NCI-H1417 (cell line): ENCODE data around the gene DNAJC27.

Experiments
- DNase-seq, 3 experiments: peaks; one replicate each; lab custom pipeline; 2025; lab: John Stamatoyannopoulos, UW

DNAJC27 gene

DNA sequence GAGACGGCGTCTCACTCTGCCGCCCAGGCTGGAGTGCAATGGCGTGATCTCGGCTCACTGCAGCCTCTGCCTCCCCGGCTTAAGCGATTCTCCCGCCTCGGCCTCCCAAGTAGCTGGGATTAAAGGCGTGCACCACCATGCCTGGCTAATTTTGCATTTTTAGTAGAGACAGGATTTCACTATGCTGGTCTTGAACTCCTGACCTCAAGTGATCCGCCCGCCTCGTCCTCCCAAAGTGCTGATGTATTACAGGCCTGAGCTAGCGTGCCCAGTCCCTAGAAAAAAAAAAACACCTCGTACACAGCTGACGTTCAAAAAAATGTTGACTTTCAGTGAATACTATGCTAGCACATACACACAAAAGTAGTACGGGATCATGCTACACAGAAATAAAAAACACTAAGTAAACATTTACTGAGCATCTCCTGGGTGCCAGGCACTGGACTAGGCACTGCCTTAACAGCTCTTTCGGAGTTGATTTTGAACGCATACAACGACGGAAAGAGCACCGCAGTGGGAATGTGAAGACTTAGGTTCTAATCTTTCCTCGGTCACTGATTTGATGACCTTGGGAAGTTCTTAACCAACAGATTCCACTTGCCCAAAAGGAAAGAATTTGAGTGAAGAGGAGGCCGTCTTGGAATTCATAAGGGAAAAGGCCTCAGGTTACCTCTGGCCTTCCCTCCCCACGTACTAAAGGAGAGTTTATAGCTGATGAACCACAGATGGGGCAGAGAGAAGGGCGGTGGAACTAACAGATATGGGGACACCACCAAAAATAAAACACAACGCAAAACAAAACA lies 1.1 kb downstream of the DNAJC27 start:
- DNase-seq: no peak

DNA sequence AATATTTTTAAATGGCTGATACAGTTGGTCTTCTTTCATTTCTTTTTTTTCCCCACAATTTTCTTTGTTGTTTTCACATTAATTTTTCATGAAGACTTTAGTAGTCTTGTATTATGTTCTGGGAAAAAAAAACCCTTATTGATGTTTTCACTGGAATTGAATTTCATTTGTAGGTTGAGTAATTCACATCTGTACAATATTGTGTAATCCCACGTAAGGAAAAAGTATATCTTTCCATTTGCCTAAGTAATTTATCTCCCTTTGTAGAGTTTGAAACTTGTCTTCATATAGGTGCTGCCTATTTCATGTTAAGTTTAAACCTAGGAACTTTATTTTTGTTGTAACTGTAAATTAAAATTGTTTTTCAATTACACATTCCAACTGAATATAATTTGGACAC lies 2.0 kb downstream of the DNAJC27 start:
- no peak for DNase-seq

DNA sequence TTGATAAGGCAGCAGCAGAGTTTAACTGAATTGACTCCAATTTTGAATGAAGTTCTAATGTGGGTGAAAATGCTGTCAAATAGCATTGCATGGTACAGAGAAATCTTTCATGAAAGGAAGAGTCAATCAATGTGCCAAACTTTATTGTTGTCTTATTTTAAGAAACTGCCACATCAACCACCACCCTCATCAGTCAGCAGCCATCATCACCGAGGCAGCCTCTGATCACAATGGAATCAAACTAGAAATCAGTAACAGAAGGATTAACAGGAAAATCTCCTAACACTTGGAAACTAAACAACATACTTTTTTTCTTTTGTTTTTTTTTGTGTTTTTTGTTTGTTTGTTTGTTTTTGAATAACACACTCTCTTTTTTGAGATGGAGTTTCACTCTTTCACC lies 9.9 kb downstream of the DNAJC27 start:
- DNase-seq: no peak

DNA sequence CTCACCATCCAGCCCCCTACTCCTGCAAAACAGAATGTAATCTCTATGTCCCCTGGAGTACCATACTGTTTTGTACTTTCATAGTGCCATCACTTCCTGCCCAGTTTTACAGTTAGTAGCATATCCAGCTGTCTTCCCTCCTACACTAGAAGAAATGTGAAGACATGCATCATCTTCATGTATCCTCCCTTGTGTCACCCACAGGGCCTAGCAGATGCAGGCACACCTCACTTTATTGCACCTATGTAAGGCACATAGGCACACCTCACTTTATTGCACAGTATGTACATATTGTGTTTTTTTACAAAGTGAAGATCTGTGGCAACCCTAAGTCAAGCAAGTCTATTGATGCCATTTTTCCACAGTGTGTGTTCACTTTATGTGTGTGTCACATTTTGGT lies 12.0 kb downstream of the DNAJC27 start:
- DNase-seq: no peak

DNA sequence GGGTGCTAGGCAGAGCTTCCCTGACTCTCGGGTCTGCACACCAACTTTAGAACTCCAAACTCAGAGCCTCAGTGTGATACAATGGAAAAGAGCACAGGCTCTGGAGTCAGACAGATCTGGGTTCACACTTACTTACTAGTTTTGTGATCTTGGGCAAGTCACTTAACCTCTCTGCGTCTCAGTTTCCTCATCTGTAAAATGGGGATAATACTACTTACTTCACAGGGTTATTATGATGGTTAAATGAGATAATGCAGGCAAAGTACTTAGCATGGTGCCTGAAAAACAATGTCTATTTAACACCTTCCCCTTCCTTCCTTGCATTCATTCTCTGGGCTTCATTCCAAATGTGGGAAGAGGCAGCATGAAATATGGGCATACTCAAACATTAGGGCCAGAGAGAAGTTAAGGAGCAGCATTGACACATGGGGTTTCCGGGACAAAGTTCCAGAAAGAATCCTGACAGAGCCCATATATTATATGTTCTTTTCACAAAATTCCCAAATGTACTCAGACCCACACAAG lies 13.3 kb downstream of the DNAJC27 start:
- no peak for DNase-seq

DNA sequence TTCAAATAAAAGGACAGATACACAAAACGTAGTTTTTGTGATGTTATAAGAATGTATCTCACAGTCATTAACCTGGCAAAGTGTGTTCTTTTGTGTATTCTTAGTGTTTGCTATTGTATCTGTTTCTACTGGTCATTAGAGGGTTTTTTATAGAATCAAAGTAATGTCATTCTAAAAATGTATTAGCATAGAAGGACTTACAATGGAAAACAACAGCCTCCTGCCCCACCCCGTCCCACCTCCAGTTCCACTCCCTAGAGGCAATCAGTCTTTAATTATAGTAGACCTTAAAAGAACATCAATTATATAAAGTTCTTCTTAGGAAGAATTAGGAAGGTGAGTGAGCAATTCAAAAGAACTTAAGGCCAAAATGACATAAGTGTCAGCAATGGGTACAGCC lies 13.8 kb downstream of the DNAJC27 start:
- DNase-seq: no peak

DNA sequence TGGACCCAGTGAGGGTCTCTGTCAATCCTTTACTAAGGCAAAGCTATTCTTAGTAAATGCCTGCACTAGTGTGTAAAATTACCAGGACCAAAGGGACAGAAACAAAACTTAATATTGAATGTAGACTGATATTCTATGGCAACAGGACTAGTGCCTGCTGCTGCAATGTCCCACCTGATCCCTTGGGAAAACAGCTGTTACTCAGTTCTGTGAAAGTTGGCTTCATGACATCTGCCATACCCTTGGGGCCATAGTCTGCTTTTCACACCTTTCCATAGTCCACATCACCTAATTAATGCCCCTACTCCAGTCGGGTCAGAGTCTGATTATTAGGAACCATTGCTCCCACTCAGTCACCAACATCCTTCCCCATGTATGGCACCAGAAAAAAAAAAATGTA lies 14.5 kb downstream of the DNAJC27 start:
- no peak for DNase-seq

DNA sequence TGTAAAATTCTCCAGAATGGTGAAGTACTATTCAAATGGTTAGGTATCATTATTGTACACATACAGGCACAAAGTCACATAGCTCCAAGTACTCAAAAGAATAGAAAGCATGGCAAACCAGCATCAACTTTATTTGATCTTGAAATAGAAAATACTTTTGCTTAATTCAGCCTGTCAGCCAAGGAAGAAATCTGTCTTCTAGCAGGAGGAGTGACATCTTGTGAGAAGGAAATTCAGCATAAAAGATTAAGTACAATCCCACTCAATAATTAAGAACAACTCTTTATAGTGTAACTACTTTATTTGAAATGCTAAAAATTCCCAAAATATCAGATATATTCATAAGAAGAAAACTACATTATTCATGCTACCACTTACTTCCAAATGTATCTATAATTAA lies 15.8 kb downstream of the DNAJC27 start:
- DNase-seq: no peak

DNA sequence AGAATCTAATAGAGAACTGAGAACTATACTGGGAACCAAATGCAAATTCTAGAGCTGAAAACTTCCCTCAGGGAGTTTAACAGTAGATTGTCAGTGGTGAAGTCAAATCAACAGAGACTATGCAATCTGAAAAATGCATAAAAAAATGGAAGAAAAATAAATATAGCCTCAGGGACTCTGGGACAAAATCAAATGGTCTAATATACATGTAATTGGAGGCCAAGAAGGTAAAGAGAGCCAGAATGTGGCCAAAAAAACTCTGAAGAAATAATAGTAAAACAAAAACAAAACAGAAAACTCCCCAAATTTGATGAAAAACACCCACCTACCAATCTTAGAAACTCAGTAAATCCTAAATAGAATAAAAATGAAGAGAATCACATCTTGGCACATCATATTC lies 16.5 kb downstream of the DNAJC27 start:
- DNase-seq: no peak

DNA sequence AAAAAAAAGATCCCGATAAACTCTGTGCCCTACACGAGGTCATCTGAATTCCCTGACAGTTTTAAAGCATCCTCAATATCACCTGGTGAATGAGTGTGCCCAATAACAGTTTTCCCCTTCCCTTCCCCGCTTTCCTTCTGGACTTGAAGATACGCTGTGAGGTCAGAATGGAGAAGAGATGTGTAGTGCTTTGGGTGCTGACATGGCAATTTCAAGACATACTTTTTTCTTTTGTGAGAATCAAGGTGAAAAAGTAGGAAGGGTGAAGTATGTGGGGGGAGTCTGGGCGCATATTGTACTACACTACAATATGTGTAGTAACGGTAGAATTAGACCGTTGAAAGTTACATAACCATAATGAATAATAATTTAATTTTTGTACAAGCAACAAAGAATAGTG lies 21.7 kb downstream of the DNAJC27 start:
- no peak for DNase-seq

DNA sequence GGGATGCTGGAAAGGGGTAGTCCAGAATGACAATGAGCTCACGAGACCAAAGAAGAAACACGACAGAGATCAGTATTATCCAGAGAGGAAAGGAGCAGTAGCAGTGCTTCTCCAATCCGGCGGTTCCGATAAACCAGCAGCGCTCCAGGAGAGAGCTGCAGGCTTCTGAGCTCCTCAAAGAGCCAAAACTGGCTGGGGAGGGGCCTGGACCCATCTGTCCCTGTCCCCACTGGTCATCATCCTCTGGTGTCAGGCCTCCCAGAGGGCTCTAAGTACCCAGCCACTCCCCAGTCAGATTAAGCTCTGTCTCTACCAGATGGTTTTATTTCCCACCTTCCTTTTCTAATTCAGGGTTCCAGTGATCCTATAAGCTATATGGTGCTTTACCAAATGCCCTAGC lies 23.2 kb downstream of the DNAJC27 start:
- no peak for DNase-seq

DNA sequence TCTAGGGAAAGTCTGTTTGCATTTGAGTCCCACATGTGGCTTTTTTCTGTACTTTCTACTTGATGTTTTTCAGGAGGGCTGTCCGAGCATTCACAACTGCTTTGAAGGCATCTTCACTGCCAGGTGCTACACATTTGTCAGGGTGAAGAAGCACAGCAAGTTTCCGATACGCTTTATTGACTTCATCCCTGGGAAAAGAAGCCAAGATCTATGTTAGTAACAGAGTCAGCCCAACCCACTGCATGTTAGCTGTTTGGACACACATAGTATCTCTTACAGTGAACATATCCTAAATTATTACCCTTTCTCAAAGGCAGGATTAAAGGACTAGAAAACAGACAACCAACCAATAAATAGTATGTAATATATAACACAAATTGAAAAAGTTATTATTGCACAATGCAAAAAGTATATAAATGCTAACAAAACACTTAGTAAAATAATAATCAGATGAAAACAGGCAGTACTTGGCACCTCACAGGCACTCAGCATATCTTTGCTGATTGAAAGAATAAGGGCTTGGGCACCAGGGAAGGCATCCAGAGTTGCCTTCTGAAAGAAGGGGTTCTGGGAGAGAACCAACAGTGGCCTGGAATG lies 24.1 kb downstream of the DNAJC27 start:
- no peak for DNase-seq

DNA sequence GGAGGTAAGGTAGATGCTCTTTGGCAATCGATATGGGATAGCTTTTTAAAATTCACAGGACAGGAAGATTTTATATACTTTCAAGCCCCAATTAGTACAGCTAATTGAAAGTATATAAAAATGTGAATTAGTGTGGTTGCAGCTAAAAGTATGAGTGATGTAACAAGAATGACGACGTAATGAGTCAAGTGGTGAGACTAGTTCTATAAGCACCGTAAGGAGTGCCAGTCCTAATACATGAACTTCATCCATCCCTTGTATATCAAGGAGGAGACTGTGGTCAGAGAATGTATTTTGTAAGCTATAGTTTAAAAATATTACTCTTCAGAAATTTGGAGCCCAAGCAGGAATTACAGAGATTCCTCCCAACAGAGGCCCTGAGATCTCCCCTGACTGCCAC lies 25.8 kb downstream of the DNAJC27 start:
- DNase-seq: no peak

DNA sequence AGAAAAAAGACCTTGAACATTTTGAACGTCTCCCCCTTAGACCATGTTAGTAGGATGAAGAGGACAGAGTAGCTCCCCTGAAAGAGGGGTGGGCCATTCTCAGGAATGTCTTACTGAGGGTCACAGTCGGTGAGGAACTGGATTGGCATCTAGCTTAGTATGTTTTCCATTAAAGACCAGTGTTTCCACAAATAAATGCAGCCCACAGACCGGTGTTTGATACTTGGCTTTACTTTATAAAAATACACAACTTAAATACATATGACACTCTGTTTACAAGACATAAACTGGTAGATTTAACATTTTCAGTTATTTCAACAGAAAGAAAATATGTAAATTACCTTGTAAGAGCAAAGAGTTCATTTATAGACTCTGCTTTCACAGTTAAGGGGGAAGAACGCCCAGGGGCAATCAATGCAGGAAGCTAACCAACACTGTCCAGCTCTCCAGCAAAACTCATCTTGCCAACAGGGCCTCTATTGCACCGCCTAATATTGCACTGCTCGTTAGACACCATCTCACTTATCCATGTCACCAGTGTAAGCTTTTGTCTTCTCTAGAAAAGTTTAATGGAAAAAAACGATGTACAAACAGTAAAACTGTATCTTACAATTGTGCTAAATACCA lies 28.2 kb downstream of the DNAJC27 start:
- DNase-seq: no peak

DNA sequence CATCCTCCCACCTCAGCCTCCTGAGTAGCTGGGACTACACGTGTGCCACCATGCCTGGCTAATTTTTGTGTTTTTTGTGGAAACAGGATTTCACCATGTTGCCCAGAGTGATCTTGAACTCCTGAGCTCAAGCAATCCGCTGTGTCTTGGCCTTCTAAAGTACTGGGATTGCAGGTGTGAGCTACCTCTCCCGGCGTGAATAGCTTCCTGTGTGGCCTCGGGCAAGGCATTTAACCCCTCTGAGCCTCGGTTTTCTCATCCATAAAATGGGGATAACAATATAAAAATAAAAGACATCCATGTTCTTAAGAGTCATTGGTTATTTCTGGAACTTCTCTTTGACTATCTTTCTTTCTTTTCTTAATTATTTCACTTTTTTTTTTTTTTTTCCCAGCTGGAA lies 32.4 kb downstream of the DNAJC27 start:
- DNase-seq: no peak

DNA sequence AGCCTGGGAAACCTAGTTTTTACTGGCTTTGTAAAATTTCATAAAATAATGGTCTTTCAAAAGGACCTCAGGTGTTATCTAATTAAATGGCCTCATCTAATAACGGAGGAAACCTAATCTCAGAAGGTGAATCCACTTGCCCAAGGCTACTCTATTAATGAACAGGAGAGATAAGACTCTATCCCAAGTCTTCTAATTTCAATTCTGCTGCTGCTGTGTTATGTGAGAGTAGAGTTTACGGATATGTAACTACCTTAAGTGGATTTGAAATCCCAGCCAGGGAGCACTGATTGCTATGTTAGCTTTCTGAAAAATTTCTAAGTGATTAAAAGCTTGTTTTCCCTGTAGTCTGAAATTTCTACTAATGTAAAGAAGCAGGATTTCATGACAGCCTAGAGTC lies 34.5 kb downstream of the DNAJC27 start:
- DNase-seq: no peak

DNA sequence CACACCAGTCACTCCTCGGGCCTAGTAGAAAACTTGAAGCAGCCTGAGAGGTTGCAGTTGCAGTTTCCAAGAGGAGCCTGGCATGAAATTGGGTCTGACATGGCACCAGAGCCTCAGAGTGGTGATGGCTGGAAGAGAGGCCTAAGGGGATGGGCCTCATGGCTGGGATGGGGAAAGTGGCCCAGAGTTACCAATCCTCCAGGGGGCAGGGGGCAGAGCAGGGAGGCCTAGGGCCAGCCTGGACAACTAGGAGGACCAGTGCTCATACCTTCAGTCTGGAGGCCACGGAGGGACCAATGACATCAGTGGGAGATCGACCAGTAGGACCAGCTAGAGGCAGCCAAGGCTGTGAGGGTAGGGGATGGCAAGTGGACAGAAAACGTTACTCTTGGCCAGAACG lies 36.6 kb downstream of the DNAJC27 start:
- no peak for DNase-seq

DNA sequence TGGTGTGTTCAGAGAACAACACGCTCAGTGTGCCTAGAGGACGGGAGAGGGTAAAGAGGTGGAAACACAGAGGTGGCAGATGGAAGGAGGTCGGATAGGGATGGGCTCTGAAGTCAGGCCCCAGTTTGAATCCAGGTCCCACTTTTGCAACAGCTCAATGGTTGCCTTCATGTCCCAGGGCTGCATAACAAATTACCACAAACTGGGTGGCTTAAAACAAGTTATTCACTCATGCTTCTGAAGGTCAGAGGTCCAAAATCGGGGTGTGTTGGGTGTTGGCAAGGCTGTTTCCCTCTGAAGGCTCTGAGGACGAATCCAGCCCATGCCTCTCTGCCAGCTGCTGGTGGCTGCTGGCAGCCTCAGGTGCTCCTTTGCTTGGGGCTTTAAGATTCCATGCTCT lies 39.0 kb downstream of the DNAJC27 start:
- no peak for DNase-seq

DNA sequence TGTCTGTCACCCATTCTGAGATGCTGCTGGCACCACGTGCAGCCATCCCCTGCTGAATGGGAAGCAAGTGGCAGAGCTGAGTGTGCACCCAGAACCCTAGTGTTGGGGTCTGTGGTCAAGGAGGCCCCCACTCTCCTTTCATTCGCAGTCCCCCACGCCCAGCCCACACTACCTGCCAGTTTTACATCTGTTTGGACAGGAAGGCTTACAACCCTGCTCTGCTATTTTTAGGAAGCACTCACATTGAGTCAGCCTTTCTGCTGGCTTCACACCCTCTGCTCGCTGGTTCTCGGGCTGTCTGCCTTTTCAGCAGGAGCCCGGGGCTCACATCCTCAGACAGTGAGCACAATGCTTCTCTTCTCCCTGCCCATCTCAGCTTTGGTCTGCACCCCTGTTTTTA lies 41.0 kb downstream of the DNAJC27 start:
- no peak for DNase-seq

DNA sequence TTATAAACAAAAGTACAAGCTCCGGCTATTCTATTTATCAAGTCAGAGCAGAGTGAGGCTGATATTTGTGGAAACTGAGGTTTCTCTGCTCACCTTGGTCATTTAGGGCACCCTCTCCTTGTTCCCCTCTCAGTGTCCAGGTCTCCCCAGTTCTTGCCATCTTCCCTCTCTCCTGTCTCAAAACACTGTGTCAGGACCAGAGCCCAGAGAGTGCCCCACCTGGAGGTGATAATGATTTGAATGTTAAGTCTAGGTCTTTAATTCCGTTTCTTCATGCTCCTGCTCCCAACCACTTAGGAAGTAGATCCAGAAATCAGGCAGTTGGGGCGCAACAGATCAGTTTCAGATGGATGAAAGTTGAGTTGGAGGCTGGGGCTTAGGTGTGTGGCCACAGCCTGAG lies 42.5 kb downstream of the DNAJC27 start:
- no peak for DNase-seq

DNA sequence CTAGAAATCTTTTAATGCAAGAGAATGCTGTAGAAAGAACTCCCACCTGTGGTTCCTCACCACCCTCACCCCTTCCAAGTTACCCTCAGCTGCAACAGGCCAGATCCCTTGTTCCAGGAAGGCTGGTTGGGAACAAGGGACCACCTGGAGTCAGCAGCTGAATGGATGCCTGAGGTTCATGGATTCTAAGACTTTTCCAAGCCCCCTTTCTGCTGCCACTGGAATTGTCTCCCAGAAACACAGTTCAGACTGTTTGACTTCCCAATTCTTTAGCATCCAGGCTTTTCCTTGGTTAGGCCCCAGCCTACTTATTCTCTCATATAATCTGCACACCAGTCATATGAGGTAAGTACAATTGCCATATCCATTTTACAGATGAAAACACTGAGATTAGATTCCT lies 43.7 kb downstream of the DNAJC27 start:
- no peak for DNase-seq

DNA sequence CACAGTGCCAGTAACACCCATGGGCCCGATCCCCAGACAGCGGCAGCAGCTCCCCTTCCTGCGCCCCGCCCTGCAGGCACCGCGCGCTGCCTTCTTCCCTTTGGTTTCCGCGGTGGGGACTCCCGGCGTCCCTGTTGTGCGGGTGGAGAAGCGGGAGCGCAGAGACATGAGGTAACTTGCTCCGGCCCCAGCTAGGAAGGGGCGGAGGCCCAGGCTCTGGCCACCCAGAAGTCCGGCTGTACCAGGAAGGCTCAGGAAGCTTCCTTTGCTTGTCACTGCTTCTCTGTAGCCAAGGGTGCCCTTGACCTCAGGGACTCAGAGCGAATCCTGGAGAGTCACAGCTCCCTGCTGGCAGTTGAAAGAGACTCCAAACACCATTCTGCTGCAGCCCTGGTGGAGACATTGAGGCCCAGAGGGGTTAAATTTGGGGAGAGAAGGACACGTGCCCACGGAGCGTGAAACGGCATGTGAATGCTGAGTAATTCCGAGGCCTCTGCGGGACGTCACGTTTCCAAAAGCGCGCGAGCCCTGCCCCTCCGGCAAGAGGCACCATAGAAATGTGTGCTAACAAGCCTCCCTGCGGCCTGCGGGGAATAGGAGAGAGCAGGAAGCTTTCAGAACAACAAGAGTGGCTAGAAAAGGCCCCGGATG lies 45.0 kb downstream of the DNAJC27 start:
- no peak for DNase-seq

DNA sequence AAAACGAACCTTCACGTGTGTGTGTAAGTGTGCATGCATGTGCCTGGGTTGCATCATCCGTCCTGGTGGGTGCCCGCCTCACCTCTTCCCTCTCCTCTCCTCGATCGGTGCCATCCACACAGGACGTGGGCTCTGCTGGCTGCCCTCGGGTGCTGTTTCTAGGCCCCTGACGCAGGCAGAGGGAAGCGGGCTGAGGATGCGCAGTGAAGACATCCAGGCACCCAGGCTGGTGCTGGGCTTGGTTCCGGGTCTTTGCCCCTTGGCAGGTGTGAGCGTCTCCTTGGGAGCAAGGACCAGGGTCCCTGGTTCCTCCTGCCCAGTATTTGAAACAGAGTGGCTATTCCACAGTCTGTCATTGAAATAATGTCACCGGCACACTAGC lies 45.5 kb downstream of the DNAJC27 start:
- no peak for DNase-seq
